Measurements from ENCODE around the gene CIB2.

CIB2 gene

DNA sequence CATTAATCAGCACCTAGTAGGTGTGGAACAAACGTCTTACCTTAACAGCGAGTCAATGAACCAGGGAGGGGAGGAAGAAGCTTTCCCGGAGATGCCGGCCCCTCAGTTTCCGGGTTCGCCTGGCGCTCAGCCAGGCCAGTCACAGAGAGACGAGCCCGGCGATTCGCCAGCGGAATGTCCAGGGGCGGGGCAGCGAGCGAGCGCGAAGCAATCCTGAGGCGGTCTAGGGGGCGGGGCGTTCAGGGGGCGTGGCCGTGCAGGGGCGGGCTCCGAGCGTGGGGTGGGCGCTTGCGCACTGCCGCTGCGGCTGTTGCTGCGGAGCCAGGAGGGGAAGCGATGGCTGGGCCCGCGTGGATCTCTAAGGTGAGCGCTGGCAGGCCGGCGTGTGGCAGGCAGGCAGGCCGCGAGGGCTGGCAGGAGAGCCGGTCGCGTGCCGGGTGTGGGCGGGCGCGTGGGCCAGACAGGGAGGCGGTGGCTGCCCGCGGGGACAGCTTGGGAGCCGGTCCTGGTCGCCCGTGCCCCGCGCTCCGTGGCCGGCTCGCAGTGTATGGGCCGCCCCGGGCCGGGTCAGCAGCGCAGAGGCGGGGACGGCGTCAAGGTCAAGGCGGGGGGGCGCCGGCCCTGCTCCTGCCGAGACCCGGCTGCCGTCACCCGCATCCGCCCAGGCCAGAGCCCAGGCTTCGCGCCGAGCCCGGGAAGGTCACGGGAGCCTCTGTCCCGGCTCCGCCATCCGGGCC lies 18.0 kb upstream of the CIB2 start, which contains the start of gene IDH3A:
Gene IDH3A (plus strand): TSS at position 295 of the 737 bp plus-strand sequence. CDS start 42 bp downstream, at position 337.
- DNase-seq (ENCODE audit: low read depth in 2 of 2): peak; percentile 94 to 95

DNA sequence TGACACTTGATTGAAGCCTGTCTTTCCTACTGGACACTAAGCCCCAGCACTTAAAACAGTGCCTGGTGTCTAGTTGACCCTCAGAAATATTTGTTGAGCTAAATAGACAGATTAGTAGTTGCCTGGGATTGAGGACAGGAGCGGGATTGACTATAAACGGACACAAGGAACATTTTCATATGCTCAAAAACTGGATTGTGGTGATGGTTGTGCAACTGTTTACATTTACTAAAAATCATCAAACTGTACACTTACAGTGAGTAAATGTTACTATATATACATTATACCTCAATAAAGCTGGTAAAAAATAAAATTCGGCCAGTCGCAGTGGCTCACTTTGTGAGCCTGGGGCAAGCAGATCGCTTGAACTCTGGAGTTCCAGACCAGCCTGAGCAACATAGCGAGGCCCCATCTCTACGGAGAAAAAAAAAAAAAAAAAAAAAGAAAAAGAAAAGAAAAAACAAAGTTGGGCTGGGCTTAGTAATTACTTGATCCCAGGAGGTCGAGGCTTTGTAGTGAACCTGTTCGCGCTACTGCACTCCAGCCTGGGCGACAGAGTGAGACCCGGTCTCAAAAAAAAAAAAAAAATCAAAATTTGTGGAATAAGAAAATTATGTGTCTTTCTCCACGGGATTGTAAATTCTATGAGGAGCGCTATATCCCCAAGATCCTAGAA lies 17.3 kb upstream of the CIB2 start:
- no peak for DNase-seq (ENCODE audit: low read depth in 2 of 2)

DNA sequence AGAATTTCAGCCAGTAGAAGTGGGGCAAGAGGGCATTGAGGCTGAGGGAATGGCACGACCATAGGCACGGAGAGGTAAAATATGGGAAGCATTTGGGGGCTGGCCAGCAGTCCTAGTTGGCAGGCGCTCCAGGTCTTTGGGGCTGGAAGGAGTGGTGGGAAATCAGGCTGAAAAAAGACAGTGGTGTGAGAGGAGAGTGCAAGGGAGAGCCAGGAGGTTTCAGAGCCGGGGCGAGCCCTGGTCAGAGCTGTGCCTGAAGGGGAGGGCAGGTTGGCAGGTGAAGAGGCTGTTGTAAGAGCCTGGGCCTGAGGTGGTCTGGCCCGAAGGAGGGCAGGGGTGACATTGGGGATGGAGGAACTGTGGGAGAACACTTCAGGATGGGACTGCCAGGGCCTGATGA lies 16.3 kb upstream of the CIB2 start:
- no peak for DNase-seq (ENCODE audit: low read depth in 2 of 2)

DNA sequence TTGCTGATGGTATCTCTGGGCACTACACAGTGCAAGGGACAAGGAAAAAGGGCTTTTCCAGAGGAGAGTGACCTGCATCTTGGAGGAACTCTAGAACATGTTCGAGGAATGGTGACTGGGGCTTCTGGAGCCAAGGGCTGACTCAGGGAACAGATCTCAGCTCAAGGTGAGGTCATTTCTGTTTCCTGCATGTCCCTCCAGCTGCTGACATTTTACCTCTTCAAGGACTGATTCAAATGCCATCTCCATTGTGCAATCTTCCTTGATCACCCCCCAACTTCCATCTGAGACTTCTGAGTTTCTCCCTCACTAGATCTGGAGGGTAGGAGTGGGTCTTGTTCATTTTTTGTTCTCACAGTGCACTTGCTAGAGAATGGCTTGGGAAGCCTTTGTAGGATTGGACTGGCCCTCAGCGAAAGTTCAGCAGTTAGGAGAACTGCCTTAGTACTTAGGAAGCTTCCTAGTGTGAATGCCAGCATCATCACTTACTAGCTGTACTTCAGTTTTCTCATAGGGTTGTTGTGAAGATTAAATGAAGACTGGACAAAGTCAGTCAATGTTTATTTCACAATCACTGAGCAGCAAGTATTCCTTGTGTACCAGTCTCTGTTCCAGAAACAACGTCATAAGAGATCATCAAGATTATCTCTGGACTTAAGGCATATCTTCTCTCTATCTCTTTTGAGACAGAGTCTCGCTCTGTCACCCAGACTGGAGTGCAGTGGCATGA lies 15.3 kb upstream of the CIB2 start:
- no peak for DNase-seq (ENCODE audit: low read depth in 2 of 2)

DNA sequence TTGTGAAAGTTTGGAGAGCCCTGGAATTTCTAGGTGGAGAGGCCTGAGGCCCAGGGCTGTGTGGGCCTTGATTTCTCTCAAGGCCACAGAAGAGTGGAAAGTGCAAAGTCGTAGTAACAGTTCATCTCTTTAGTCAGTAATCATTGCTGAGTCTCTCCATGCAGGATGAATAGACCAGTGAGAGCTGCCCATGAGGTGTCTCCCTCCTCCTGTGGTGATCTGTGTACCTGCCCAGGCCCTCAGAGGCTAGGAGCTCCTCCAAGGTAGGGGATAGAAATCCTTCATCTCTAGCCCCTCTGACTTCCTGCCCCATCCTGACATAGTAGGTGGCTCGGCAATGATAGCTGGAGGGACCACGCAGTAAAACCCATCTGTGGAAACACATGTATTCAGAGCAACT lies 11.1 kb upstream of the CIB2 start:
- no peak for DNase-seq (ENCODE audit: low read depth in 2 of 2)

DNA sequence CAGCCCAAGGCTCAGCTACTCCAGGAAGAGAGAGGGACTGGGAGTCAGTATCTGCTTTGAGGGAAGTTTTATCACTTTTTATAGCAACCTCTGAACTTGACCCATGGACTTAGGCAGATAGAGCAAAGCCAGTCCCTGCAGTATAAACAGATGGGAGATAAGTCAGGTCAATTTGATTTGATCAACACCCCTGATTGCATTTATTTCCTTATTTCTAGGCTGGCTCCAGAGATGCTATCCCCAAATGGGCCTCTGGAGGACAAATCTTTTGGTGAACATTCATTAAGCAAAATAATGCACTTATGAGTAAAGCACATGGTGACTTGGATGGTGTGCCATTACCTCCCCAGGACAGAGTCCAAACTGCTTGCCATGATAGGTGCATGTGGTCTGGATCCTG lies 9.0 kb upstream of the CIB2 start:
- no peak for DNase-seq (ENCODE audit: low read depth in 2 of 2)

DNA sequence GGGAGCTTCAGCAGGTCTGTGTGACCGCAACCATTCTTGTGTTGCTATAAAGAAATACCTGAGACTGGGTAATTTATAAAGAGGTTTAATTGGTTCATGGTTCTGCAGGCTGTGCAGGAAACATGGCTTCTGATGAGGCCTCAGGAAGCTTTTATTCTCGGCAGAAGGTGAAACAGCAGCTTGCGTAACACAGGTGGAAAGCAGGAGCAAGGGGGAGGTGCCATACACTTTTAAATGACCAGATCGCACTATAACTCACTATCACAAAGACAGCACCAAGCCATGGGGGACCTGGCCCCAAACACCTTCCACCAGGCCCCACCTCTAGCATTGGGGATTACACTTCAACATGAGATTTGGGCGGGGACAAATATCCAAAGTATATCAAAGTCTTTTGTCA lies 8.3 kb upstream of the CIB2 start:
- DNase-seq (ENCODE audit: low read depth in 2 of 2): no peak

DNA sequence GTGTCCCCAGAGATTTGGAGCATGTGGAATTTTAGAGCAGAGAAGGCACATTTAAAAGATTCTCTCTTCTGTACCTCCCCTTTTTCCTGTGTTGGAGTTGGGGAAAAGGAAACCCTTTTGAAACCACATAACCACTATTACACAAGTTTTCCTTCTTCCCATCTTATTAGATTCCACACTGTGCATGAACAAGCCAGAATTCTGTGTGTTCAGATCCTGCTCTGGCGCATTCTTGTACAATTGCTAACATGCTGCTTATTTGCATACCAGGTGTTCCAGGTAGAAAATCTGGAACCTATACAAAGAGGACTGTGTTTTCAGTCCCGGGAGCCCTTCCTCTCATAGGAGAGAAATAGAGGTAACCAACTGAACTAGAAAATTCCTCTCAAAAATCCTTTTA lies 2.6 kb upstream of the CIB2 start:
- no peak for DNase-seq (ENCODE audit: low read depth in 2 of 2)

DNA sequence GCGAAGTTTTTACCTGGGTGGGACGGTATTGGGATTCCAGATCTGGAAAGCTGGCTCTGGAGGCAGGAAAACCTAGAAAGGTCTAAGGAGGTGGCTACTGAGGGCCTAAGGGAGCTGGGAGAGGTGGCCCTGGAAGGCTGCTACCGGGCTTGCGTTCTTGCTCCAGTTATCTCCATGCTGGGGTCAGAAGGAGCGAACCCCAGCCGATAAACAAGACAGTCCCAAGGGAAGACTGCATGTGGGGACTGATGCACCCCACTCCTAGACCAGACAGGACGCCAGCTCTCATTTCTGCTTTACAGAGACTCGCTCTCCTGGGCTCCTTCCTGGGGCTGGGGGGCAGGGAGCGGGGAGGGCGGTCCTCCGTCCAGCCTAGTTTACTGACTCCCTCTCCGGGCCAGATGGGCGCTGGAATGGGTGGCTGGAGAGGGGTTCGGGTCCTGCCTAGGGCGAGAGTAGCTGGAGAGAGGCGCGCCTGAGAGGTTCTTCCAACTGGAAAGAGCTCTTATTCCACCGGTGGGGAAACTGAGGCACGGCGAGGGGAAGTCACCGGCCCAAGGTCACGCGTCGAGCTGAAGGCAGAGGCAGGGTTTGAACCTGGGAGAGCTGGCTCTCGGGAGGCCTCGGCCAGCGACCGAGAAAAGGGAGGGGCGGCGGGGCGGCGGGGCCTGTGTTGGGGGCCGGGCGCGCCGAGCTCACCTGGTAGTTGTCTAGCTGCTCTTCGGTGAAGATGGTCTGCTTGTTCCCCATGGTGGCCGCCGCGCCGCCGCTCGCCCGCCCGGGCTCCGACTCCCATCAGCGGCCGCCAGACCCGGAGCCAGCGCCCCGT lies 565 bp downstream of the CIB2 start:
- DNase-seq (ENCODE audit: low read depth in 2 of 2): no peak

DNA sequence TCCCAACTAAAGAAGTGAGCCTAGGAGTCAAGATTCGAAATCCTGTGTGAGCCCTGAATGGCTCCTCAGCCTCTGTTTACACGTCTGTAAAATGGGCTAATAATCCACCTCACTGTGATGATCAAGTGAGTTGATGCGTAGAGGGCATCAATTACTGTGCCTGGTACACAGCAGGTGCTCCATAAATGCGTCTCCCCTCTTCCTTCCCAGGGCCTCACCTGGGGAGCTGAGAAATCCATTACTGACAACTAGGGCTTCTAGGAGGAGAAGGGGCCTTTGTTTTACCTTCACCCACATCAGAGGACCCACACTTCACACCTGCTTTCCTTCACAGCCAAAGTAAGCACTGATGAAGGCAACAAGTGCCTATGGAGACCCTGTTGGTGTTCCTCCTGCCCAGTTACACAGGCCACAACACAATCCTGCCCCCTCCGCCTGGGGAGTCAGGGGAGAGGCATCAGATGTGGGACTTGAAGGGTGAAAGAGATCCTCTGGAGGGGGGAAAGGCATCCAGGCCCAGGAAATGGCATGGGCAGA lies 1.4 kb downstream of the CIB2 start:
- DNase-seq (ENCODE audit: low read depth in 2 of 2): no peak

DNA sequence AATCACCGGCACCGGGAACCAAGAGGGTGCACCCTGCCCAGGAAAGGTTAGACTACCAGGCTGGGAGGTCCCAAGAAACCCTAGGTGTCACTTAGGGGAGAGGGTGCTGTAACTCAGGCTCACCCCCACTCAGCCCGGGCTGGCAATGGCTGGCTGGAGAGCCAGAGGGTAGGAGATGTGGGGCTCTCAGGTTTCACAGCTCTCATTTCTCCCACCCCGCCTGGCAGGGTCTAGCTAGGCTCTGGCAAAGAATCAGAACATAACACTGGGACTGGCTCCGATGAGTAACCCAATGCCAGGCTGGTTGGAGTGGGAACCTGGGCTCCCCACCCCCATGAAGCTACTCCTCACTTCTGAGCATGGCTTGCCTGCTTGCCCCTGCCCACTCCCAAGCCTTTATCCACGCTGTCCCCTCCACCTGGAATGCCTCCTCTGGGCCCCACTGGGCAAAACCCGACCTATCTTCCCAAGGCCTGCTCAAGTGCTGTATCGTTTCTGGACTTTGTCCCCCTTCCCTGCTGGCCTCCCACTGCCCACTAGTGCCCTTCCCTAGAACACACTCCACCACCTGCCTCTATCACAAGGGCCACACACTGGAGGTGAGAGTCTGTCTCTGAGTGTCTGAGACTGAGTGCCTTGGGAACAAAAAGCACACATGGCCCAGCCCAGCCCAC lies 2.0 kb downstream of the CIB2 start:
- DNase-seq (ENCODE audit: low read depth in 2 of 2): no peak

DNA sequence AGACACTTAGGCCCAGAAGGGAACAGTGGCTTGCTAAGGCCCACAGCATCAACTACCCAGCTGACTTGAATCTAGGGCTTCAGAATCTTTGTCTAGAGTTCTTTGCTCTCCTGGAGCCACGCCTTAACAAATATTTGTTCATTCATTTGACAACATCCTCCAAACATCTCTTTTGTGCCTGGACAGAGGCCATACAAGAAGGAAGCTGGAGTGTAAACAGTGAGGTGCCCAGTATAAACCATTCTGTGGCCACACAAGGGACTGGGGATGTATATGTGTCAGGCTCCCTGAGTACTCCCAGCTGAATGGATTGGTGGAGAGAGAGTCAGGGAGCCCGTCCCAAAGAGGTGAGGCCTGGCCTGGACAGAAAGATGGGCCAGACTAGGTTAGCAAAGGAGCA lies 3.4 kb downstream of the CIB2 start:
- no peak for DNase-seq (ENCODE audit: low read depth in 2 of 2)

DNA sequence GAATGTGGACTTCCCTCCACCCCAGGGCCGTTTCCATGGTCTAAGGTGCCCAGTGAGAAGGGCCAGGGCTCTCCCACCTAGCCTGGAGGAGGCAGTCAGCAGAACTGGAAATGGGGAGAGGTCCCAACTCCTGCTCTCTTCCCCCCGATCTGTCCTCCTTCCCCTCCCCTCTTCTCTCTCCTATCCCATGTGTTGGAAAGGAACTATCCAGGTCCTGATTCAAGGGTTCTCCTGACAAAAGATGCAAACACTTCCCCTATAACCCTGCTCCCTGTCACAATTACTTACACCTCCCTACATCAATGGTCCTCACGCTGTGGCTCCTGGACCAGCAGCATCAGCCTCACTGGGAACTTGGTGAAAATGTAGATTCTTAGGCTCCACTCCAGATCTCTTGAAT lies 6.0 kb downstream of the CIB2 start:
- DNase-seq (ENCODE audit: low read depth in 2 of 2): no peak

DNA sequence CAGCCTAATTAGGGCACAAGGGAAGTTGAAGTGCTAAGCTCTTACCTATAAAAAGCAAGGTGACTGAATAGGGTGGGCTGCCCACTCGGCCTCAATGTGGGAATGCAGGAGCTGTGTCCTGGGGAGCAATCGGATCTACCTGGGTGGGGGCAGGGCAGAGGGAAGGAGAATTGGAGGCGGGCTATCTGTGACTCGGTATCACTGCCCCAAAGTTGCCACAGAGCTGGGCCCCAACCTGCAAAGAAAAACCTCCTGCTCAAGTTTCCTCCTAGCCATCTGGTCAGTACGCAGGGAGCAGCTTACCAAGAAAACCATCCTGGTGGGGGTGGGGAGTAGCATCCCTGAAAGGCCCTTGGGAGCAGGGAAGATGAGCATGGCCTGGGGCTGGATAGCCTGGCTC lies 10.7 kb downstream of the CIB2 start:
- no peak for DNase-seq (ENCODE audit: low read depth in 2 of 2)

DNA sequence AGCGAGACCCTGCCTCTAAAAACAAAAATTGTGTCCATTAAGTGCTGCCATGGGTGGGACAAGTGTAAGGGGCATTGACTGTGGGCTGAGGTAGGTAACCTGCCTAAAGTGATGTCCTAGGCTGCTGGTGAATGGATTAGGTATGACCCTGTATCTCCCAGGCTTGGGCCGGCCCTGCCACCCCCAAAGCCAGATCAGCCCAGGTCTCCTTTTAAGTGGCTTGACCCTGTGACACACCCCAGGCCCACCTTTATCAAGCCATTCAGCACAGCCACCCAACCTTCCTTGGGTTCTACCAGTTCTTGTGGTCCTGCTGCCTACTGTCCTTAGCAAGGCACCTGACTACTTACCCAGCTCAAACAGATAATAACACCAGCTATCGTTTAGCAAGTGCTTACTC lies 18.7 kb downstream of the CIB2 start:
- no peak for DNase-seq (ENCODE audit: low read depth in 2 of 2)

DNA sequence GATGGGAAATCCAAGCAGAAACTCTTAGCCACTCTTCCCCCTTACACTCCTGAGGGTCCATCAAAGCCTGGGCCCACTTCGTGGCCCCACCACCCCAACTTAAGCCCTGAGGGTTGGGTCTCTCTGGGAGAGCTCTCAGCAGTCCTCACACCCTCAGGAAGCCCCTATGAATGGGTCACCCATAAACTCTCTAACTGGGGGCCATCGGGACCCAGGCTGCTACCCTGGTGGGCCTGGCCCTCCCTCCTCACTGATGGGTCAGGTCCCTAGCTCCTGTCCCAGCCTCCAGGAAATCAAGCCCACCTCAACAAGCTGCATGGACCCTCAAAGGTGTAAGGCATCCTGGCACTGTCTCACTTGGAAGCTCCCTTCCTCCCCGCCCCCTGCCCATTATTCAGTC lies 19.5 kb downstream of the CIB2 start:
- DNase-seq (ENCODE audit: low read depth in 2 of 2): no peak

DNA sequence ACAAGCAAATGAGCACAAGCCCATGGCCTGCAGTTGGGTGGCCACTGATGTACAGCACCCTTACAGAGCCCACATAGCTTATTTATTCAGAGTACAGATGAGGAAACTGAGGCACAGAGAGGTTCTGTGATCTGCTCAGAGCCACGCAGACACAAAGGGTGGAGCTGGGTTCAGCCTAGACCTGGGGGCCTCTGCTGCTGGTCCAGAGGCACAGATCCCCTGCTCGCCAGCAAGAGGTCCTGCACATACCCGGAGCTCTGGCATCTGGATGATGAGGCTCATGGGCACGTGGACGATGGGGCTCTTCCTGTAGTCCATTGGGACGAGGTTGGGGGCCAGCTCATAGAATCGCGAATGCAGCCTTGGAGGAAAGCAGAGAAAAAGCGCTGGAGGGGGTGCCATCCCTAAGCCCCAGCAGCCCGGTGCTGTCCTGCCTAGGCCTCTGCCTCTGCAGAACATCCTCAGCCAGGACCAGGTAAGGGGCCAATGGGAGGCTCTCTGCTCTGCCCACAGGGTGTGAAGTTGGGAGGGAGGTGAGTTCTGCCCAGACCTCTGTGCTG lies 20.2 kb downstream of the CIB2 start:
- no peak for DNase-seq (ENCODE audit: low read depth in 2 of 2)

DNA sequence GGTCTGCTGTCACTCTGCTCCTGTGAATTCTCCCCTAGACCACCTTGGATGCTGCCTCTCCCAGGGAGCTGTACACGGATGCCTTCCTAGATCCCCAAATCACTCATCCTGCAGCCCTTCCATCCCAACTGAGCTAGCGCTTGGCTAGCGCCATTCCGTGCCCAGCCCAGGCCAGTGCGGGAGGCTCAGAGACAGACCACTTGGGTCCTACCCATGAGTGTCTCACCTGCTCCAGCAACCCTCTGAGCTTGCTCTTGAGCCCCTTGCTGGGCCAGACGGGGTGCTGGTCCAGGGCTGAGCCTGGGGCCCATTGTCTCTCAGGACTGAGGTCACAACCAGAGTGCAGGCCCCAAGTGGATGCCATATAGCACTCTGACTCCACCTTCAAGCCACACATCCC lies 21.1 kb downstream of the CIB2 start:
- DNase-seq (ENCODE audit: low read depth in 2 of 2): no peak

DNA sequence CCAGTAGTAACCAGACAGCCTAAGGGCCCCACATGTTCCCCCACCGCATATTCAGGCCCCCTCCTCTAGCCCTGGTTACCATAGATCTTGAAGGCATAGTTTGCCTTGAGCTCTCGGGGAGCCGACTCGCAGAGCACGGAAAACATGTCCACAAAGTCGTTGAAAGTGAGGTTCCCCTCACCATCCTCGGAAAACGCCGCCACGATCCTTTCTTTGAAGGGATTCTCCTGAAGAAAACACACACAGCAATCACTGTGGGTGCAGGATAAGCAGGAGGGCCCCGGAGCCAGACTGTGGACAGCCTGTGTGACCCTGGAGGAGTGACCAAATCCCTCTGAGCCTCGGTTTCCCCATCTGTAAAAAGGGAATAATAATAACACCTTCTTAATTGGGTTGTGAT lies 22.1 kb downstream of the CIB2 start:
- DNase-seq (ENCODE audit: low read depth in 2 of 2): no peak

DNA sequence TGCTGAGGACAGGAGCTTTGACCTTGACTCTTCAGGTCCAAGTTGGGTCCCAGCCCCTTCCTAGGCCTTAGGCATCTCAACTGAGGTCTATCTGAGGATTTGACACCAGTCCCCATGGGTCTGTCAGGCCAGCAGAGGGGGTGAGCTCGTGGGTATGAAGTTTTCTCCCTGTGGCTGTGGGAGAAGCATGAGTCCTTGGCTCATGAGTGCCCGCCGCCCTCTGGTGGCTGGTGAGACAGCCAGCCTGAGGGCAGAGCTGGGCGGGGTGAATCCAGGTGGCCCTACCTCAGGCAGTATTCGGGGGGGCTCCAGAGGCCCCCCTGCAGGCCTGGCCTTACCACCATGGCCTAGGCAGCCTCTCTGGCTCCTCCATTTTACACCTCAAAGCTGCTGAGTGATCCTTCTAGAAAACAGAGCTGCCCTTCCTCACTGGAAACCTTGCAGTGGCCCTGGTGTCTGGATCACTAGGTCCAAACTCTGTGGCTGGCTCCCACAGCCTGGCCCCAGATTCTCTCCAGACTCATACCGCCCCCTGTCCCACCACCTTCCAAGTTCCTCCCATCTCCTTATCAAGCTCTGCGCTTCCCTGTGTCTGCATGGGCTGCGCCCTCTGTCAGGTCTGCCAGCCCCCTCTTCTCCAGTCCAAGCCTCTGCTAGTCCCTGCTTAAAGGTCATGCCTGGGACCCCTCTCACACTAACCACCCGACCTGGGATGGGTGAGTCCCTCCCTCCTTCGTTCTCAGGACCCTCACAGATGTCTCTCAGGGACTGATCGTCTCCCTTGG lies 22.8 kb downstream of the CIB2 start:
- DNase-seq (ENCODE audit: low read depth in 2 of 2): peak; percentile 62 to 64
